Posterior vena cava (tissue), 2 donors: ENCODE results near the gene SFXN3. TPM values are rescaled to one million over a fixed set of nuclear protein-coding genes. Genes with fewer than 3 reads are reported as not detected.

Source experiments
- DNase-seq: peaks from one replicate; pipeline ENCODE4 v3.0.0-alpha.2; 2020; ENCODE audit warnings: low spot score
- intact Hi-C, 2 donors: fragments of 100-400 bp; cut with DNase I; formaldehyde crosslinking; loops; one replicate each; pipeline versions ENCODE4 v1.14.1 to v1.14.2; 2022 to 2023
- long read RNA-seq, 2 donors: library from polyadenylated mRNA; unstranded; transcript quantifications; one replicate each; pipeline ENCODE4 v2.0.0, GENCODE V29; 2020 to 2021
- total RNA-seq, 2 donors: library from RNA; stranded (reverse); fragmentation: NEBNext Ultra II Directional; extraction: Animal tissue kit (Norgen Biotek cat#: 25700); gene quantifications; one replicate each; pipeline ENCODE4 v1.2.1, GENCODE V29; 2021
- donor health status: DM: yes; HTN: yes; CAD: no.
- donor health status: DM: yes; HTN: yes; CAD: no.

SFXN3 gene, protein sequence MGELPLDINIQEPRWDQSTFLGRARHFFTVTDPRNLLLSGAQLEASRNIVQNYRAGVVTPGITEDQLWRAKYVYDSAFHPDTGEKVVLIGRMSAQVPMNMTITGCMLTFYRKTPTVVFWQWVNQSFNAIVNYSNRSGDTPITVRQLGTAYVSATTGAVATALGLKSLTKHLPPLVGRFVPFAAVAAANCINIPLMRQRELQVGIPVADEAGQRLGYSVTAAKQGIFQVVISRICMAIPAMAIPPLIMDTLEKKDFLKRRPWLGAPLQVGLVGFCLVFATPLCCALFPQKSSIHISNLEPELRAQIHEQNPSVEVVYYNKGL
- total RNA-seq: 10 to 100 TPM; 72.7 to 79.5 TPM
- long read RNA-seq, donor 1, partial matches to known transcripts: 23 of 33 reads
- long read RNA-seq, donor 1, other reads (novel, unspliced or antisense): 7 of 33 reads
- long read RNA-seq, donor 2, transcript SFXN3-202 (12 exons, 3,098 nt): major isoform, 10 of 137 reads
- long read RNA-seq, donor 2, partial matches to known transcripts: 96 of 137 reads
- long read RNA-seq, donor 2, other reads (novel, unspliced or antisense): 26 of 137 reads

DNA sequence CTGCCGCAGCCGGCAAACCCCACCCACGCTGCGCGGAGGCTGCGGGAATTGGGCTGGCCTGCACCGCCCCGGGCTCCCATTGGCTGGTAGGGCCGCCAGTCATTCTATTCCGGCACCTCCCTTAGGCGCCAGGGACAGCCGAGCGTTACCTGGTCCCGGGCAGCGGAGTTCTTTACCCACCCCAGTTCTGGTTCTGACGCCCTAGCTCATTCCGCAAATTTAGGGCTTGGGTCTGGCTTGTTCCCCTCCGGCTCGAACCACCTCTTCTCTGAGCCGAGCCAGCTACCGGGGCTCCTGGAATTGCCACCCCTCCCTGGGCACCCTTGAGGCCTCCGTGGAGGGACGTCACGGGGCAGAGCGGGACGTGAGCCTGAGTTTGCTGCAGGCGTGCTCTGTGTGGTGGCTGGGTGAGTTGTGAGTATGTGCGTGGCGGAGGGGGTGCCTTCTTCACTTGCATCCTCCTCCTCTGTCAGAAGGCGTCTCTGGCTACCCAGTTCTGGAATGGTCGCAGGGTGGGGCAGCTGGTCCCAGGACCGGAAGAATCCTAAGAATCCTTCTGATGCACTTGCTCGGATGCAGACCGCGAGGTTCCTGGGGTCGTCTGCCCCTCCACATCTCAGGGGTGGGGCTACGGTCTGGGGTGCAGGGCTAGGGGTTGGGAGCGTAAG lies at the start of gene SFXN3, which contains the start of gene PDZD7:
Gene SFXN3 (plus strand): TSS at position 107 of the 668 bp plus-strand sequence. CDS start 3,461 bp downstream, outside the sequence.
Gene PDZD7 (minus strand): TSS at position 2 of the 668 bp plus-strand sequence. CDS start 910 bp downstream, outside the sequence.
- intact Hi-C loops: no loop called here
- peak; percentile 99 for DNase-seq

DNA sequence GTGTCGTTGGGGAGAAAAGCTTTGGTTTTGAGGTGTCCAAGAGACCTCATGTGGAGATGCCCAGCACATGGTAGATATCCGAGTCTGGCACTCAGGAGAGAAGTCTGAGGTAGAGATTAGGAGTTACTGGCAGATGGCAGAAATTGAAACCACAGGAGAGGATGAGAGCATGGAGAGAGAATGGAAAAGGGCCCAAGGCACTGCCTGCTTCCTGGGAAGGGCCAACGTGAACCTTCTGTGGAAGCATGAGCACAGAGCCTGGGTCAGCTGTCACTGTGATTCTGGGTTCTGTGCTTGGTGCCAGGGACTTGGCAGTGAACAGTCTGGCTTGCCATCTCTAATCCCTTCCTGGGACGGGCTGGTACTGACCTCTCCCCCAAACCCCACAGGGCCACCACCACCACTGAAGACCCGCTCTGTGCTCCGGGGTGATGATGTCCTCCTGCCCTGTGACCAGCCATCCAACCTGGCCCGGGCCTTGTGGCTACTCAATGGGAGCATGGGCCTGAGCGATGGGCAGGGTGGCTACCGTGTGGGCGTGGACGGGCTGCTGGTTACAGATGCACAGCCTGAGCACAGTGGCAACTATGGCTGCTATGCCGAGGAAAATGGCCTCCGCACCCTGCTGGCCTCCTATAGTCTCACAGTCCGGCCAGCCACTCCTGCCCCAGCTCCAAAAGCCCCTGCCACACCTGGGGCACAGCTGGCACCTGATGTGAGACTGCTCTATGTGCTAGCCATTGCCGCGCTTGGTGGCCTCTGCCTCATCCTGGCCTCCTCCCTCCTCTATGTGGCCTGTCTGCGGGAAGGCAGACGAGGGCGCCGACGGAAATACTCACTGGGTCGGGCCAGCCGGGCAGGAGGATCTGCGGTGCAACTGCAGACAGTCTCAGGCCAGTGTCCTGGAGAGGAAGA lies 47.9 kb upstream of the SFXN3 start:
- intact Hi-C loops: no loop called here
- peak; percentile 76 for DNase-seq

DNA sequence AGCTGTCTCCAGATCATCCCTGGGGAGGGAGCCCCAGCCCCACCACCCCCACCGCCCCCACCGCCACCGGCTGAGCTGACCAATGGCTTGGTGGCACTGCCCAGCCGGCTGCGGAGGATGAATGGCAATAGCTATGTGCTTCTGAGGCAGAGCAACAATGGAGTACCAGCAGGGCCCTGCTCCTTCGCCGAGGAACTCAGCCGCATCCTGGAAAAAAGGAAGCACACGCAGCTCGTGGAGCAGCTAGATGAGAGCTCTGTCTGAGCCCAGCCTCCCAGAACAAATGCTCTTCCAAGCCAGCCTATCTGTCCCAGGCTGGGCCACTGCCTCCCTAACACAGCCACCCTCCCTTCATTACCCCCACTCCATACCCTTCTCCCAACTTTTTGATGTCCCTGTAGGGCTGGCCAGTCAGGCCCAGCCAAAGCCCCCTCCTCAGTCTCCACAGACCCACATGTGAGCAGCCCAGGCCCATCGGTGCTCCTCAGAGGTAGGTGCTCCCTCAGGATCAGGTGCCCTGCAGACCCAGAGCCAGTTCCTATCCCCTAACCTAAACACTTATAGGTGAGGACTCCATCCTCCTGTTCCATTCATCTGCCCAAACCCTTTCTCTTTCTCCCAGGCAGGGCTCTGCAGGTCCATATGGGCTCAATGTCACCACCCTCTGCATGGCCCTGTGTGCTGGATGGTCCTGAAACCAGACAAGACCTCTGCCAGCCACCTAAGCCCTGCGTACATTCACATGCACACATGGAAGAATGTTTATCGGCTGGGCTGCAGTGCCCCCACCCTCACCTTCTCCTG lies 47.0 kb upstream of the SFXN3 start:
- DNase-seq: peak; percentile 40
- intact Hi-C loops: no loop called here

DNA sequence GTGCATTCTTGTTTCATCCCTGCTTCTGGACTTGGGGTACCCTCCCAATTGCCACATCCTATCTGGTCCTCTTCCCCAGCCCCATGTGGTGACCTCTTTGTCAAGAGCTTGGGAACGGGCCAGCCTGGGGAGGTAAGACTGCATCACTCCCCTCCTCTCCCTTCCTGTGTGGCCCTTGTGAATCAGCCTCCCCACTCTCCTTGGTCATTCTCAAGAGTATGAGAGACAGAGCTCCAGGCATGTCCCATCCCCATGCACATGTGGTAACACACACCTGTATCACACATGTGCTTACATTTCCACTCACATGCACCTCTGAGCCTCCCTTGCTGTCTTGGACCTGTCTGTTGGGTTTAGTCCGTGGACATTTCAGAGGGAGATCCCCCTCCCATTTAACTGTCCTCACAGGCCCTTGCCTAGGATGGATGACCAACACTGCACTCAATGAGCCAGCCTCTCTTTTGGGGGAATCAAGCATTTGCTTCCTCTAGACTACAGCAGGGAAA lies 46.3 kb upstream of the SFXN3 start:
- DNase-seq: peak; percentile 36
- intact Hi-C loops: no loop called here

DNA sequence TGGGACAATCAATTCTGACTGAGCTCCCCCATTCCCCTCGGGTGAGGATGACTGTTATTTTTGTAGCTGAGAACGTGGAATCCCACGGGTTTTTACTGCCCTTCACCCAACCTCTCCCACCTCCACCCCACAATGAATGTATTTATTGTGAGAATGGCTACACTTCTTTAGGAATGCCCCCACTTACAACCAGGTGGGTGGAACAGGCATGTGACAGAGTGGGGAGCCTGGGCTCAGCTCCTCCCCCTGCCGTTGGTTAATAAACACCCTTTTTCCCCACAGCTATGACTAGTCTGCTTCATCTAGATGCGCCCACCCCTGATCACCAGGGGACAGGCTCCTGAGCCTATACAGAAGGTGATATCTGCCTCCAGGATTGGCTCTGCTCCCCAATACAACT lies 45.7 kb upstream of the SFXN3 start:
- intact Hi-C loops: no loop called here
- peak; percentile 36 for DNase-seq

DNA sequence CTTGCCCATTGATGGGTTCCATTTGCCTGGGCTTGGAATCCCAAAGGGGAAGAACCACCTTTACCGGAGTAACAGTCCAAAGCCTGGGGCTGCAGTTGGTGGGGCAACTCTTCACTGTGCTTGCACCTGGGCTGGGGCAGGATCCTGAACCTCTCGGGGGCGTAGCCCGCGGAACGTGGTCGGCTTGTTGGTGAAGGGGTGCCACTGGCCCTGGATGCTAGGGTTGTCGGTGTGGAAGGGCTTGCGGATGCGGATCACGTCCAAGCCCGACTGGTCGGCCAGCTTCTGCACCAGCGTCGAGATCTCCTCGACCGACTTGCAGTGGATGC lies 44.4 kb upstream of the SFXN3 start:
- no peak for DNase-seq
- intact Hi-C loops: no loop called here

DNA sequence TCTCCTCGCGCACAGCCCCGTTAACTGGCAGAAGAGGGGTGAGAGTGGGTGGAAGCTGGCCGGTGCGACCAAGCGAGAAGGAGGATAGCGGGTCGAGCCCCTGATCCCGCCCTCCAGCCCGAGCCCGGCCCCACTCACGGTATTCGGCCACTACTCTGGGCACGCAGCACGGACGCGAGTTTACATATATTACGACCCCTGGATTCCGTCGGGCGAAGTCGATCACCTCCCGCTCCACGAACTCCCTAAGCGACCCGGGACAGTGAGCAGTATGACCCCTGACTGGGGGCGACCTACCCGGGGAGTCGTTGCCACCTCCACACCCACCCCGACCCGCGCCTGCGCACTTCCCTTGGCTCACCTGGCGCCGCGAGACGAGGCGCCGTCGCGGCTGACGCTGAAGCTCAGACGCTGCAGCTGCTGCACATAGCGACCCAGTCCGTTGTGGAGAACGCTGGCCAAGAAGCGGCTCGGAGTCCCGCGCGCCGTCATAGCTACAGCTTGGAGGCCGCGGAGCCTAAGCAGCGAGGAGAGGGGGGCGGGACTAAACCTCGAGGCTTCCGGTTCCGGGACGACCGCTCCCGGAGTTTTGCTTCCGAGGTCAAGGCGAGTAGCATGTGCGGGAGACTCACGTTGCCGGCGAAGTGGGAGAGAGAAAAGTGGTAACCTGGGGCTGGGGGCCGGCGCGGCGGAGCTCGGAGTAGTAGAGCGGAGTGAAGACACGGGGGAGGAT lies 43.9 kb upstream of the SFXN3 start, which contains the start of the genes MRPL43 and TWNK:
Gene MRPL43 (minus strand): TSS at position 546 of the 733 bp plus-strand sequence. CDS start 54 bp downstream, at position 492.
Gene TWNK (plus strand): TSS at position 592 of the 733 bp plus-strand sequence. CDS start 668 bp downstream, outside the sequence.
- intact Hi-C loops: no loop called here
- DNase-seq: peak; percentile 96

DNA sequence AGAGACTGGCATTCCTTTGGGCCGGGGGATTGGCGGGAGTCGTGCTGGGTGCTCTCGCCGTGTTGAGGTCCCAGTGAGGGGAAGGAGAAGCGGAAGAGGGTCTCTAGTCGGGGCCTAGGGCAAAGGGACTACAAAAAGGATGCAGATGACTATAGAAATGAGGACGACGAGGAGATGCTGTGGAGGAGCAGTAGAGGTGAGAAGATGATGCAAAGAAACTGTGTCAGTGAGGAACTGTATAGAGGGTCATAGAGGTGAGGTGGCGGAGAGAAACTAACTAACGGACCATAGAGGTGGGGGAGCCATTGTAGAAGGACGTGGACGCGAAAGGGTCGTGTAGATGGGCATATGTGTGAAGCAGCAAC lies 43.4 kb upstream of the SFXN3 start:
- DNase-seq: no peak
- intact Hi-C loops: no loop called here

DNA sequence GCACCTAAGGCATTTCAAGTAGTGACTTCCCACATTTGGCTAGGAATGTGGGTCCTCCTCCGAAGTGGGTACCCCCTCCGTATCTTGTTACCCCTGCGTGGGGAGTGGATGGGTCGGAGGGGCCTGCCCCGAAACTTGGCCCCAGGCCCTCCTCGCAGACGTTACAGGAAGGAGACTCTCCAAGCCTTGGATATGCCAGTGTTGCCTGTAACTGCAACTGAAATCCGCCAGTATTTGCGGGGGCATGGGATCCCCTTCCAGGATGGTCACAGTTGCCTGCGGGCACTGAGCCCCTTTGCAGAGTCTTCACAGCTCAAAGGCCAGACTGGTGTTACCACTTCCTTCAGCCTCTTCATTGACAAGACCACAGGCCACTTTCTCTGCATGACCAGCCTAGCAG lies 42.9 kb upstream of the SFXN3 start:
- no peak for DNase-seq
- intact Hi-C loops: no loop called here

DNA sequence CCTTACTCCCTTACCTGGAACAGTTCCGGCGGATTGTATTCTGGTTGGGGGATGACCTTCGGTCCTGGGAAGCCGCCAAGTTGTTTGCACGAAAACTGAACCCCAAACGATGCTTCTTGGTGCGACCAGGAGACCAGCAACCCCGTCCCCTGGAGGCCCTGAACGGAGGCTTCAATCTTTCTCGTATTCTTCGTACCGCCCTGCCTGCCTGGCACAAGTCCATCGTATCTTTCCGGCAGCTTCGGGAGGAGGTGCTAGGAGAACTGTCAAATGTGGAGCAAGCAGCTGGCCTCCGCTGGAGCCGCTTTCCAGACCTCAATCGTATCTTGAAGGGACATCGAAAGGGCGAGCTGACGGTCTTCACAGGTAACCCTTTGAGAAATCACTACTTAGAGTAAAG lies 41.9 kb upstream of the SFXN3 start:
- intact Hi-C loops: no loop called here
- no peak for DNase-seq

DNA sequence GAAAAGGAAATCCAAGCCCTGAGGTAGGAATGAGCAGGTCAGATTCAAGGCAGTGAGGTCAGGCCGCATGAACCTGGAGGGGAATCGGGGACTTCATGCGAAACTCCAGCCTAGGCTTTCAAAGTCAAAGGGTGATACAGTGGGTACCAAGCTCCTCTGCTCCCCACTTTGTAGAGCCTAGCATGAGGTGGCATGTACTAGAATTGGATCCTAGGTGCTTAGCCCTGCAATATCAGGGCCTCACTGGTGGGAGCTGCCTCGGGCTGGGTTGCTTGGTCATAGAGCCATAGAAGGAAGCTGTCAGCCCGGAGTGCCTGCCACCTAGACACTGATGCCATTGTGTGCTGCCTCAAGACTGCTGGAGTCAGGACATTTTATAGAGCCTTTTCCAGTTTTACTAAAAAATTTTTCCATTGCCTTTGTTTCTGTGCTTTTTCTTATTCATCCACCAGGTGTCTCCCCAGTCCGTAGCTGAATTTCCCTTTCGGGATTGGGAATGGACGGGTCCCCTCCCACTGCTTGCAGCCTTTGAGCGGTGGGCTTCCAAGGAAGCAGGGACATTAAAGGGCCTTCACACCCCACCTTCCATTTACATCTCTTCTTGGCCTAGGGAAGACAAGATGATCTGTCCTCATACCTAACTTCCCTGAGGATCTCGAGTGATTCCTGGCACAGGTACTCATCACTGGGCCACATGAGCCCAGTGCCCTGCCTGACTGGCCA lies 36.9 kb upstream of the SFXN3 start:
- DNase-seq: no peak
- intact Hi-C loops: no loop called here

DNA sequence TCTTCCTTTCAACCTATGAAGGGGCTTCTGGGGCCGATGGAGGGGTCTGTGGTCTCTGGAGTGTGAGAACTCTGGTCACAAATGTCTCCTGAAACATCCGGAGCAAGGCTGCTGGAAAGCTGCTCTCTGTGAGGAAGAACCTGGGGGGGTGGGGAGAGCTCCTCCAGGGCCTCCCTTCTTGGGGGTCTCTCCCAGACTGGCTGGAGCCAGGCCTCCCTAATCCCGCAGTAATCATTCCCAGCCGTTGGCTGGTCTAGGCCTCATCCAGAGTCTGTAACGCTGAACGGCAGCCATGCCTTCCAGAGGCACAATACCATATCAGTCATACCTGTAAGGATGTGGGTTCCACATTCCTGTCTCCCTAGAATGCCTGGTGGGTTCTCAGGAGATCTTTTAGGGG lies 35.9 kb upstream of the SFXN3 start:
- no peak for DNase-seq
- intact Hi-C loops: no loop called here

DNA sequence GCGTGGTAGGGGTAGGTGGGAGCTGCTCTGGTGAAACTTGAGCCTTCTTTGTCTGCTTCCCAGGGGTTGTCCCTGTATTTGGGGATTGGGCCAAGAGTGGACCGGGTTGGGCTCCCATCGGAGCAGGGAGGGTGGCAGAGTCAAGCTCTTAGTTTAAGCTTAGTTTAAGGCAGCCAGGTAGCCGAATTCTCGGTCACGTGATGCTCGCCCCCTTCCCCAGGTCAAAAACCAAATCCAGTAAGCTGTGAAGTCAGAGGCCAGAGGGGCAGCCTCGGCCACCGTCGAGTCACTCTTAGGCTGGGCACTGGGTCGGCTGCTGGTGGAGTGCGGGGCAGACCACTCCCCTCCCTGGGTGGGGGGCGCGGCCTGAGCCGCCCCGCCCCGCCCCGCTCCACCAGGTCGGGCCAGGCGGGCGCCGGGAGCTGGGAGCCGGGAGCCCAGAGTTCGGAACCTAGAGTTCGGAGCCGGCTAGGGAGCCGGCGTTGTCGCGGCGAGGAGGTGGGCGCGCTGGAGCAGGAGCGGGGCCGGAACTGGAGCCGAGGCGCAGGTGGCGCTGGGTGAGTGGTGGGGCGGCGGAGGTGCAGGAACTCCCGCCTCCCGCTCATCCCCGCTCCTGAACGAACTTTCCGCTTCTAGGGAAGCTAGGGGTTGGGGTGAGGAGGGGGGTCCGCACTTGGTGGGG lies 34.2 kb upstream of the SFXN3 start:
- intact Hi-C loops: no loop called here
- DNase-seq: no peak

DNA sequence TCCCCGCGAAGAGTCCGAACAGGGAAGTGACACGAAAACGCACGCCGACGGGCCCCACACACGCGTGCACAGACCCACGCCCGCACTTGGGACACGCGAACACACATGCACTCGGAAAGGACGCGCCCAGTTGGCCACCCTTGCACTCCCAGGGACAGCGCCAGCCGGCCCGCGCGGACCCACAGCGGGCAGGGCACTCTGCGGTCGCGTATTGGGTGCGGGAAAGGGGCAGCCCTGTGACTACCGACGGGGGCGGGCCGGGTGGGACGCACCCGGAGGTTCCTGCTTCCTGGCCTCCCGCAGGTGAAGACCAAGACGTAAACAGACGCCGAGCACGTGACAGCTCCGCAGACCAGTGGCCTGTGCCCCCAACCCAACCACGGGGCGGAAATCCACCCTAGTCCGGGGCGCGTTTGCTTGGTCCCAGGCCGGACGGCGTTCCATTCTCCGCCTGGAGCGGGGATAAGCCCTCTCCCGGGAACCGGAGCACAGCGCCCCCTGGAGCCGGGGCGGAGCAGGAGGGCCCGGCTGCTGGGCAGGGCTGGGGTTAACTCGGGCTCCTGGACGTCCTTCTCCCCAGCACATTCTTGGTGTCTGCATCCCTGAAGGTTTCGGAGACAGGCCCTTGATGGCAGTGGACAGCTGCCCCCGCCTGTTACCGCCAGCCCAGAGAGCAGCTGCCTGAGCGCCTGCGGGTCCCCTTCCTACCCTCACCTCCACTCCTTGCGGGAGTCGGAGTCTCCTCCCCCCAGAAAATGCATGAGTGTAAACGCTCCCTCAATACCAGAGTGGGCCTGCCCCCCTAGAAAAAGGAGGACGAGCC lies 33.5 kb upstream of the SFXN3 start:
- peak; percentile 93 for DNase-seq
- intact Hi-C loops: loop anchor here in 1 of 2 donors (2.0 kb wide), 1 partner anchor 15 kb away; no protein-coding TSS in a partner anchor

DNA sequence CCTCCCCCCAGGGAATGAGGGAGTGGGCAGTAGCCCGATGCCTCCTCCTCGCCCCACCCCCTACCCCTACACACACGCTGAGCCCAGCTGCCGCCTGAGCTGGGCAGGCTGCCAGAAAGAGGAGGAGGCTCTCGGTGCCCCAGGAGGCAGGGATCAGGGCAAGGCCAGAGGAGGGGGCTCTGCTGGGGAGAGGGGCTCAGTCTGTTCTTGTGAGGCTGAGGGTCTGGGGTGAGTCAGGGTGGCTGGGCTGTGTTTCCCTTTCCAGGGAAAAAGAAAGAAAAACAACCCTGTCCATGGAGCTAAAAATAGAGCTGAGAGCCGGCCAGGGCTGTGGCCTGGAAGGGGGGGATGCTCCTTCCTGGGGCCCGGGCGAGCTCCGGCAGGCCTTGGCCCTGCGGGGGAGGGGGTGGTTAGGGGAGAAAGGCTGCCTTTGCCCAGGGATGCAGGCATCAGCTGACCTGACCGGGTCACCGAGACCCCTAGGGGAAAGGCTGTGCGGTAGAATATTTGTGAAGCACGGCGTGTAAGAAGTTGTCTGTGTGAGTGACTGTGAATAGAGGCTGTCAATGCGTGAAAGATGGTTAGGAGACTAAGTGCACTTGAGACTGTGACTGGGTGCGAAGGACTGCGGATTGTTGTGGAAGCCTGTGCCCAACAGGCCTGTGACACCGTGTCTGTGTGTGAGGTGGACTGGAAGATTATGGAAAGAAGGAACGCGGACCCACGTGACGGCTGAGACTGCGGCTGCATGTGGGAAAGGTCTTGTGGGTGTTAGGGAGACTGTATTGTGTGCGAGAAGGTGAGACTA lies 32.6 kb upstream of the SFXN3 start:
- peak; percentile 91 for DNase-seq
- intact Hi-C loops: loop anchor here in 1 of 2 donors (2.0 kb wide), 1 partner anchor 14 kb away; no protein-coding TSS in a partner anchor
